Activated CD8-positive, alpha-beta T cell treated with anti-CD3 and anti-CD28 coated beads for 36 hours (primary cell): Measurements from ENCODE around the gene LHX4. TPM values are rescaled to one million over a fixed set of nuclear protein-coding genes. Genes with fewer than 3 reads are reported as not detected.

Experiments used
- ATAC-seq: fragments of 200-7000 bp; cut with Tn5 transposase; one replicate; pipeline ENCODE4 v1.10.0; 2021; ENCODE audit warnings: mild to moderate bottlenecking, moderate library complexity
- CTCF ChIA-PET: fragments of 350-600 bp; sonication (Branson Sonifier 250); formaldehyde crosslinking; loops from one replicate; lab custom pipeline; 2021; ENCODE audit warnings: antibody characterized with exemption; lab: Charles Lee
- POLR2A ChIA-PET: fragments of 350-600 bp; sonication (Branson Sonifier 250); formaldehyde crosslinking; loops from one replicate; lab custom pipeline; 2021; ENCODE audit warnings: antibody characterized with exemption; lab: Charles Lee
- DNase-seq: peaks from one replicate; pipeline ENCODE4 v3.0.0-alpha.2; 2020
- H3K27ac Mint-ChIP-seq: one replicate; pipeline ENCODE4 v1.8.0; 2021; ENCODE audit warnings: mild to moderate bottlenecking, mixed read lengths
- H3K27me3 Mint-ChIP-seq: one replicate; pipeline ENCODE4 v1.8.0; 2021; ENCODE audit warnings: mixed read lengths
- H3K36me3 Mint-ChIP-seq: one replicate; pipeline ENCODE4 v1.8.0; 2021; ENCODE audit warnings: low read depth, mixed read lengths
- H3K4me1 Mint-ChIP-seq: one replicate; pipeline ENCODE4 v1.8.0; 2021; ENCODE audit warnings: low read depth, mixed read lengths
- H3K4me3 Mint-ChIP-seq: one replicate; pipeline ENCODE4 v1.8.0; 2021; ENCODE audit warnings: mild to moderate bottlenecking, moderate library complexity, mixed read lengths
- H3K9me3 Mint-ChIP-seq: one replicate; pipeline ENCODE4 v1.8.0; 2021; ENCODE audit warnings: mixed read lengths
- intact Hi-C: fragments of 100-400 bp; cut with micrococcal nuclease; formaldehyde crosslinking; loops from one replicate; pipeline ENCODE4 v1.10.0; 2022
- total RNA-seq, 2 experiments: library from RNA; stranded (reverse); gene quantifications; one replicate each; pipeline ENCODE4 v1.2.3, GENCODE V29; 2021
- TF ChIP-seq, protein P1 (sequence below): fragments of 200-600 bp; IDR thresholded peaks from one replicate; pipeline ENCODE4 v1.8.0; 2022; ENCODE audit warnings: antibody characterized with exemption, mild to moderate bottlenecking

LHX4 gene
- total RNA-seq, 2 experiments from 2014 or later: not detected

DNA sequence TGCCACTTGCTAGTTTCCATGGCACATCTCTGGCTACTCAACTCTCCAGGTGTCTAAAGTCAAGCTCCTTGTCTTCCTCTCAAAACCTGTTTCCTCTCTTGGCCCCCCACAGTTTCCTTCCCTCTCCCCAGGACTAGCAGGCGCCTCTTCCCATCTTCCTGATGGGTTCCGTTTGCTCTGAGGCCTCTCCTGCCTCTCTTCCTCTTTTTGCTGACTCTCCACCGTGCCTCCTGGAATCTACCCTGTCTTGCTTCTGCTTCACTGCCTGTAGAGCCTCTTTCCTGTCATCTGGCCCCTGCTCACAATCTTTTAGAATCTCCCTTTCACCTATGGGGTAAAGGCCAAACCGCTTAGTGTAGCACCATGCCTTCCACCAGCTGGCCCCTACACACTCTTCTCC is 21.8 kb upstream of the LHX4 start:
- intact Hi-C loops: no loop called here
- CTCF ChIA-PET: interaction anchor here (1.2 kb wide), 1 partner anchor 23 kb away, joined by 3 read pairs; no protein-coding TSS in a partner anchor
- TF ChIP-seq, protein P1, sequence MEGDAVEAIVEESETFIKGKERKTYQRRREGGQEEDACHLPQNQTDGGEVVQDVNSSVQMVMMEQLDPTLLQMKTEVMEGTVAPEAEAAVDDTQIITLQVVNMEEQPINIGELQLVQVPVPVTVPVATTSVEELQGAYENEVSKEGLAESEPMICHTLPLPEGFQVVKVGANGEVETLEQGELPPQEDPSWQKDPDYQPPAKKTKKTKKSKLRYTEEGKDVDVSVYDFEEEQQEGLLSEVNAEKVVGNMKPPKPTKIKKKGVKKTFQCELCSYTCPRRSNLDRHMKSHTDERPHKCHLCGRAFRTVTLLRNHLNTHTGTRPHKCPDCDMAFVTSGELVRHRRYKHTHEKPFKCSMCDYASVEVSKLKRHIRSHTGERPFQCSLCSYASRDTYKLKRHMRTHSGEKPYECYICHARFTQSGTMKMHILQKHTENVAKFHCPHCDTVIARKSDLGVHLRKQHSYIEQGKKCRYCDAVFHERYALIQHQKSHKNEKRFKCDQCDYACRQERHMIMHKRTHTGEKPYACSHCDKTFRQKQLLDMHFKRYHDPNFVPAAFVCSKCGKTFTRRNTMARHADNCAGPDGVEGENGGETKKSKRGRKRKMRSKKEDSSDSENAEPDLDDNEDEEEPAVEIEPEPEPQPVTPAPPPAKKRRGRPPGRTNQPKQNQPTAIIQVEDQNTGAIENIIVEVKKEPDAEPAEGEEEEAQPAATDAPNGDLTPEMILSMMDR: no peak
- Mint-ChIP-seq H3K9me3 (no peaks in the 10 kb centered on the region), H3K27ac (no peak overlapping the region), H3K4me3 (no peak overlapping the region), H3K4me1 (peaks cover 2% of the 10 kb centered on the region), H3K27me3 (peaks cover 7% of the 10 kb centered on the region), H3K36me3 (no peaks in the 10 kb centered on the region)
- ATAC-seq: no peak
- no peak for DNase-seq
- POLR2A ChIA-PET: no interaction called here

DNA sequence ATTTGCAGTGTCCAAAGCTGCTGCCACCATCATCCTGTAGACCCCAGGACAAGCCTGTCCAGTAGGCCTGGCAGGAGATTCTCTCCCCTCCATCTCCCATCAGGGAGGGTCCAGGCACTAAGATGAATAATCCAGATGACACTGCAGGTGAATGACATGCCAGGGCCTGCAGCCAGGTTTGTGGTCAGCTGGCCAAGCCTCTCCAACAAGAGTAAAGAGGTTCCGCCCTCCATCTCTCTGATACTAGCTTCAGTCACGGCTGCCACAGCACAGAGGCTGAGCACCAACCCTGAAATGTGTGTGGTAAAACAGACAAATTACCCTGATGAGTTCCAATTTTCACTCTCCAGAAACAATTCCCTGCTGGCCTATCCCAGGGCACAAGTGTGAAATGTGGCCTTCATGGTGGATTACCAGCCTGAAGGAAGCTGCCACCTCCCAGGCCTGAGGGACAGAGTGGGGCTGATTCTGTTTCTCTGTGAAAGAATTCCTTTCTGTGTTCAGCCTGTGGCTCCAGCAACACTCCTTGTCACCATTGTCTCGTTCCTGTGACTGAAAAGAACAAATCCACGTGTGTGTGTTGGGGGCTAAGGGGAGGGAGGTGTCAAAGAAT is 19.9 kb upstream of the LHX4 start:
- Mint-ChIP-seq H3K36me3 (no peaks in the 10 kb centered on the region), H3K27me3 (peaks cover 7% of the 10 kb centered on the region), H3K4me1 (peaks cover 10% of the 10 kb centered on the region), H3K27ac (no peak overlapping the region), H3K9me3 (no peaks in the 10 kb centered on the region), H3K4me3 (no peak overlapping the region)
- ChIA-PET CTCF (interaction anchor here (1.5 kb wide), 1 partner anchor 31 kb away, joined by 5 read pairs; no protein-coding TSS in a partner anchor), POLR2A (no interaction called here)
- DNase-seq (no peak), ATAC-seq (no peak)
- intact Hi-C loops: no loop called here
- TF ChIP-seq, protein P1: no peak

DNA sequence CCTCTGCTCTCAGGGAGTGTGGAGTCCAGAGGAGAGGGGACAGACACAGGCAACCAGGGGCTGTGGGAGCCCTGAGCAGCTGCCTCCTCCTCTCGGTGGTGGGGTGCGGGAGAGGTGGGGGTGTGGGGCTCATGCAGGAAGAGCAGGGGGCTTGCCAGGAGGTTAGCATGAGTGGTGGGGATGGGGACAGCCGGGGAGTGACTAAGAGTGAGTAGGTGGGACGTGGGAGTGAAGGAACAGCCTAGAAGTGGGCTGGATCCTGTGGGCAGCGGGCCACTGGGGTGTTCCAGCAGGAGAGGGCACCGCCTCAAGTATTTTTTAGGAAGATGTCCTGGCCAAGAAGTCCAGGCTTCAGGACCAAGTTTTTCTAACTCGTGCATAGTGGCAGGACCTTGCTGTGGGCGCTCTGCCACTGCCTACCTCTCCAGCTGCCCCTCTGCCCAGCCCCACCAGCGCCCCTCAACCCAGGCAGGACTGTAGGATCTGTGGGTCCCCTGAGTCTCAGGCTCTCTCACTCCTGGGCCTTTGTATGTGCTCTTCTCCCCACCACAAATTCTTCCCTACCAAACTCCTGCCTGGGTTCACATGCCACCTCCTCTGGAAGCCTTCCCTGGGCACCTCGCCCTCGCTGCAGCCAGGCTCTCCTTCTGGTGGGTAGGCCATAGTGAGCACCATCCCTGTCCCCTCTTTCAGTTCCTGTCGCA is 18.8 kb upstream of the LHX4 start:
- DNase-seq: no peak
- CTCF ChIA-PET: interaction anchor here (1.1 kb wide), 1 partner anchor 14 kb away, joined by 3 read pairs; no protein-coding TSS in a partner anchor
- TF ChIP-seq, protein P1: no peak
- H3K9me3 Mint-ChIP-seq: no peaks in the 10 kb centered on the region
- ATAC-seq: no peak
- H3K4me1 Mint-ChIP-seq: peaks cover 11% of the 10 kb centered on the region
- H3K36me3 Mint-ChIP-seq: no peaks in the 10 kb centered on the region
- no peak overlapping the region for H3K27ac Mint-ChIP-seq
- POLR2A ChIA-PET: no interaction called here
- intact Hi-C loops: no loop called here
- no peak overlapping the region for H3K4me3 Mint-ChIP-seq
- peaks cover 7% of the 10 kb centered on the region for H3K27me3 Mint-ChIP-seq

DNA sequence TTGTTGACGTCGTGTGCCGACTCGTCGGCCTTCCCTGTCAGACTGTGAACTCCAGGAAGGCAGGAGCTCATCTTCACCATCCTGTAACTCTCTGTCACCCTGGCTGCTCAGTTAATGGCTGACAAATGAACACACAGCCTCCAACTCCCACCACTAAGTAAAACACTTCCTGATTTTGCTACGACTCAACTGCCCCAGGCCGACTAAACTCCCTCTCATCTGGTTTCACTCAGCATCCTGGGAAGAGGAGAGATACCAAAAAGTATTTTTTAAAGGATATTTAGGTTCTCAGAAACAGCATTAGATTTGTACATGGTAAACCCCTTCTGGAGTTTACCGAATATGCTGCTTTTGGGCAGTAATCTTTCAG is 18.2 kb upstream of the LHX4 start:
- no peaks in the 10 kb centered on the region for H3K36me3 Mint-ChIP-seq
- ATAC-seq (no peak), DNase-seq (no peak)
- POLR2A ChIA-PET: no interaction called here
- no peak overlapping the region for H3K27ac Mint-ChIP-seq
- no peak overlapping the region for H3K4me3 Mint-ChIP-seq
- H3K4me1 Mint-ChIP-seq: peaks cover 11% of the 10 kb centered on the region
- no peaks in the 10 kb centered on the region for H3K9me3 Mint-ChIP-seq
- H3K27me3 Mint-ChIP-seq: peaks cover 7% of the 10 kb centered on the region
- CTCF ChIA-PET: no interaction called here
- intact Hi-C loops: no loop called here
- TF ChIP-seq, protein P1: no peak
